Esophagus squamous epithelium (tissue), 5 donors: Measurements from ENCODE around the gene FBXO41. TPM values are rescaled to one million over a fixed set of nuclear protein-coding genes. Genes with fewer than 3 reads are reported as not detected.
A peak's percentile ranks its signal among the peaks of the same experiment; 100 is the strongest.

Experiments
- DNase-seq: peaks from one replicate; lab custom pipeline; 2025; lab: John Stamatoyannopoulos, UW
- H3K27ac ChIP-seq, 4 donors: fragments of 200-600 bp; sonication (generic); one replicate each; pipeline ENCODE4 v1.5.1; 2016 to 2019; ENCODE audit warnings: mild to moderate bottlenecking in 1 of 4
- H3K27me3 ChIP-seq, 4 donors: fragments of 200-600 bp; sonication (generic); 1 replicate in 3 of 4; 2 replicates in 1 of 4; pipeline versions ENCODE4 v1.5.1 to v1.6.0; 2017 to 2021; ENCODE audit warnings: antibody characterized with exemption in 1 of 4
- H3K36me3 ChIP-seq, 3 donors: fragments of 200-600 bp; sonication (generic); one replicate each; pipeline ENCODE4 v1.5.1; 2016 to 2019
- H3K4me1 ChIP-seq, 3 donors: fragments of 200-600 bp; sonication (generic); one replicate each; pipeline ENCODE4 v1.5.1; 2017 to 2019
- H3K4me3 ChIP-seq, 4 donors: fragments of 200-600 bp; sonication (generic); 1 replicate in 3 of 4; 2 replicates in 1 of 4; pipeline ENCODE4 v1.5.1; 2016 to 2019; ENCODE audit warnings: mild to moderate bottlenecking in 2 of 4, moderate library complexity in 1 of 4
- H3K9me3 ChIP-seq, 3 donors: fragments of 200-600 bp; sonication (generic); one replicate each; pipeline ENCODE4 v1.5.1; 2016 to 2019
- POLR2A ChIP-seq, 4 donors: fragments of 450-650 bp; IDR thresholded peaks; one replicate each; pipeline ENCODE4 v1.6.1; 2017; ENCODE audit warnings: antibody characterized with exemption in 4 of 4, mild to moderate bottlenecking in 4 of 4, moderate library complexity in 3 of 4
- WGBS, 2 donors: methylation state at CpG; one replicate each; pipeline ENCODE4 v1.1.5; 2018; 5-methylcytosine and 5-hydroxymethylcytosine counted together
- intact Hi-C: fragments of 100-400 bp; cut with DNase I; formaldehyde crosslinking; loops from one replicate; pipeline ENCODE4 v1.15.0; 2022
- total RNA-seq, 4 donors: library from RNA; depleted of rRNA; stranded (reverse); fragments of >200 nt; gene quantifications; one replicate each; pipeline ENCODE4 v1.1.0, GENCODE V29; 2016
- TF ChIP-seq, protein P1 (sequence below), 6 experiments: fragments of 450-650 bp in 4 of 6; fragments of 200-600 bp in 2 of 6; sonication (generic) in 2 of 6; IDR thresholded peaks; one replicate each; pipeline ENCODE4 v1.5.1; 2016 to 2019; ENCODE audit warnings: antibody characterized with exemption in 6 of 6, mild to moderate bottlenecking in 4 of 6, moderate library complexity in 4 of 6
- donor health status: DM: yes; HTN: yes; CAD: no.

FBXO41 gene
- total RNA-seq, 4 donors from 2014 or later, result 1.1 to 2.3 (median 1.3) TPM

DNA sequence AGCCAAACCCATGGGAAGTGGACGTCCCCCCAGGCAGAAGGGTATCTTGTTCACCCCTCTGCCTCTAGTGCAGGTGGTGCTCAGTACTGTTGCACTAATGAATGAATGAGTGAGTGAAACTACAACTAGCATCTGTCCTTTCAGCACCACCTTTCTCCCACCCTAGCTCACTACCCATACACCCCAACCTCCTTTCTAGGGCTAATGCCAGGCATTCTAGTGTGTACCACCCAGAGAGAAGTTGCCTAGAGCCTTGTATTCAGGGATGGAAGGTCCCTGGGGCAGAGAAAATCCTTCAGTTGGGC is 27.7 kb downstream of the FBXO41 start:
- intact Hi-C loops, result no loop called here
- no peak overlapping the region for H3K4me3 ChIP-seq
- no peak for DNase-seq
- no peak overlapping the region for H3K27ac ChIP-seq
- no peaks in the 10 kb centered on the region for H3K27me3 ChIP-seq
- 43 to 100% methylated on average over 1 of the region's 1 CpG for WGBS, 2 donors
- H3K9me3 ChIP-seq, result no peaks in the 10 kb centered on the region
- no peak for TF ChIP-seq POLR2A (IDR thresholded peaks at IDR 0.05)
- TF ChIP-seq, protein P1, sequence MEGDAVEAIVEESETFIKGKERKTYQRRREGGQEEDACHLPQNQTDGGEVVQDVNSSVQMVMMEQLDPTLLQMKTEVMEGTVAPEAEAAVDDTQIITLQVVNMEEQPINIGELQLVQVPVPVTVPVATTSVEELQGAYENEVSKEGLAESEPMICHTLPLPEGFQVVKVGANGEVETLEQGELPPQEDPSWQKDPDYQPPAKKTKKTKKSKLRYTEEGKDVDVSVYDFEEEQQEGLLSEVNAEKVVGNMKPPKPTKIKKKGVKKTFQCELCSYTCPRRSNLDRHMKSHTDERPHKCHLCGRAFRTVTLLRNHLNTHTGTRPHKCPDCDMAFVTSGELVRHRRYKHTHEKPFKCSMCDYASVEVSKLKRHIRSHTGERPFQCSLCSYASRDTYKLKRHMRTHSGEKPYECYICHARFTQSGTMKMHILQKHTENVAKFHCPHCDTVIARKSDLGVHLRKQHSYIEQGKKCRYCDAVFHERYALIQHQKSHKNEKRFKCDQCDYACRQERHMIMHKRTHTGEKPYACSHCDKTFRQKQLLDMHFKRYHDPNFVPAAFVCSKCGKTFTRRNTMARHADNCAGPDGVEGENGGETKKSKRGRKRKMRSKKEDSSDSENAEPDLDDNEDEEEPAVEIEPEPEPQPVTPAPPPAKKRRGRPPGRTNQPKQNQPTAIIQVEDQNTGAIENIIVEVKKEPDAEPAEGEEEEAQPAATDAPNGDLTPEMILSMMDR (IDR thresholded peaks at IDR 0.05), result no peak
- peaks cover 3 to 40% (median 14%) of the 10 kb centered on the region in 3 donors for H3K36me3 ChIP-seq
- H3K4me1 ChIP-seq, result peaks cover 0 to 14% (median 0%) of the 10 kb centered on the region in 3 donors

DNA sequence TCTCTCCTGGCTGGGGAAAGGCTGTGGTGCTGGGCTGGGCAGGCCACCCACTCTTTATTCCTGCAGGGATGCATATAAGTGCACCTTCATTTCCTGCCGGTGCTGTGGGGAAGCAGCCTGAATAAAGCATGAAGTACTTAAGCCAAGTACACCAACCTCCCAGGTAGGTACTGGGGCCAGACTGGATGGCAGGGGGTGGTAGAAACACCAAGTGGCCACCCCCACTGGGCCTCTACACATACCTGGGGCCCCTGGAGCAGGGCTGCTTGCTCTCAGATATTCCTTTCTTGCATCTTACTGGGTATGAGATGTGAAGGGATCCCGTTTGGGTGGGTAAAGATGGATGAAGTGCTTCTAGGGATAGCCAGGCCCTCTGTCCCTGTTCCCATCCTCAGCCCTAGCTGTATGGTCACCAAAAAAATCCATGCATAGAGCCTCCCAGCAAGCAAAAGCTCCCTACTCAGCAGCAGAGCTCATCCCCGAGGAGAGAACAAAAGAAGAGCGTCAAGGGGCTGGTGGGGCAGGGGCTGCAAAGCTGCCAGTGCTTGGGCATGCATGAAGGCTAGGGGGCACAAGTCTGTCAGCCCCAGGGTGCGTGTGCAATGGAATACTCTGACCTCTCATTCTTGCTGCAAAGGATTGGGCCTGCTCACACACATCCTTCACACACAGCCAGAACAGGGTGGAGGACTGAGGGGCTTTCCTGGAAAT is 28.2 kb downstream of the FBXO41 start:
- intact Hi-C loops, result no loop called here
- no peak for TF ChIP-seq POLR2A (IDR thresholded peaks at IDR 0.05)
- TF ChIP-seq, protein P1 (IDR thresholded peaks at IDR 0.05), result no peak
- WGBS, 2 donors, result 61 to 100% methylated on average over 1 to 3 of the region's 5 CpGs

DNA sequence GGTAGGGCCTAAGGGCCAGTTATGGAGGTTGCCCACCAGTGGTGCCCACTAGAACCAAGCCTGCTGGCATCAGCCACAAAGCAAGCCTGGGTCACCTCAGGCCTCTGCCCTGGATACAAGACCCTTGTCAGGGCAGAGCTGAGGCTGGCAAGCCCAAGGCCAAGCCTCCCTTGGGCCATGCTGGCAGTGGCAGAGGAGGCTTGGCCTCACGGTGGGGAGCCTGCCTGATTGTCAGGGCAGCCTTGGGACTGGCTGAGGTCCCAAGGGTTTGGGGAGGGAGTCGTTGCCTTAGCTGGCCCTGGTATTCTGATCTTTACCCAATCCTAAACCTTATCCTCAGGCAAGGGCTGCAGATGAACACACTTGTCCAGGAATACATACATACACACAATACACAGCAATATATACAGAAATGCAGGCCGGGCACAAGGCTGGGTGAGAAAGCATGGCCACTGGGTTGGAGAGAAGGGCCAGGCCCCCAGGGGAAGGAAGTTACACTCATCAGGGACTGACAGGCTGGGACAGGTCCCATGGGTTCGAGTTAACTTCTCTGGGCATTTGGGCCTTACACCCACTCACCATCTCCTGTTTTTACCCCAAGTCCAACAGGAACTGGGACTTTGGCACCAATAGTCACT is 29.2 kb downstream of the FBXO41 start:
- Histone ChIP-seq H3K9me3 (no peaks in the 10 kb centered on the region), H3K27me3 (no peaks in the 10 kb centered on the region), H3K36me3 (peaks cover 6 to 54% (median 27%) of the 10 kb centered on the region in 3 donors), H3K4me1 (peaks cover 0 to 14% (median 0%) of the 10 kb centered on the region in 3 donors), H3K27ac (no peak overlapping the region), H3K4me3 (no peak overlapping the region)
- TF ChIP-seq POLR2A (IDR thresholded peaks at IDR 0.05), result no peak
- TF ChIP-seq, protein P1 (IDR thresholded peaks at IDR 0.05), result no peak
- 20 to 38% methylated on average over 1 of the region's 4 CpGs for WGBS, 2 donors
- intact Hi-C loops, result no loop called here
- DNase-seq, result no peak

More for the DNA sequence above, 28.2 kb downstream of the FBXO41 start:
- Histone ChIP-seq H3K4me3 (no peak overlapping the region), H3K36me3 (peaks cover 5 to 45% (median 19%) of the 10 kb centered on the region in 3 donors), H3K9me3 (no peaks in the 10 kb centered on the region), H3K4me1 (peaks cover 0 to 14% (median 0%) of the 10 kb centered on the region in 3 donors), H3K27me3 (no peaks in the 10 kb centered on the region), H3K27ac (no peak overlapping the region)
- DNase-seq, result no peak

DNA sequence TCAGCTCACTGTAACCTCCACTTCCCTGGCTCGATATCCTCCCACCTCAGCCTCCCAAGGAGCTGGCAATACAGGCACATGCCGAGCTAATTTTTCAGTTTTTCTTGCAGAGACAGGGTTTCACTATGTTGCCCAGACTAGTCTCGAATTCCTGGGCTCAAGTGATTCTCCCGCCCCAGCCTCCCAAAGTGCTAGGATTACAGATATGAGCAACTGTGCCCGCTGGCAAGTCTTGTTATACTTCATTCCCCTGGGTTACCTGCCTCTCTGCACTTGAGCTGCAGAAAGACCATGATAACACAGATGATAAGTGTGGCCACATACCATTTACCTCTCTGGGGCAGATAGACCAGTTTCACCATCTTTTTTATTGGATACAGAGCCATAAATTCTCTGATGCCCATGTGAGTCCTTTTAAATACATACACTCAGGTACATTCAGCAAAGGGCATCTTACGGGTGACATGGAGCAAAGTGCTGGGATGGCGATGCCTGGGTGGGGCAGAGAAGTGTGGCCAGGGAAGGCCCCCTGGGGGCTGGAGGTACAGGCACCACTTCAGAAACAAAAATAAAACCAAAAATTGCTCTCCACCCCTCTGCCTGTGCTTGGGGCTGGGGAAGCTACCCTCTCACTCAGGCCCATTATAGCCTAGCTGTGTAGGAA is 29.8 kb downstream of the FBXO41 start:
- H3K27ac ChIP-seq, result peak overlapping the region in 3 of 4 donors; percentile 25 to 57 (median 35)

More for the DNA sequence above, 29.8 kb downstream of the FBXO41 start:
- DNase-seq, result no peak
- Histone ChIP-seq H3K36me3 (peaks cover 6 to 61% (median 33%) of the 10 kb centered on the region in 3 donors), H3K9me3 (no peaks in the 10 kb centered on the region), H3K4me3 (no peak overlapping the region), H3K27me3 (no peaks in the 10 kb centered on the region), H3K4me1 (peaks cover 0 to 14% (median 0%) of the 10 kb centered on the region in 3 donors)
- WGBS, 2 donors, result 81 to 82% methylated on average over 7 of the region's 7 CpGs
- TF ChIP-seq, protein P1 (IDR thresholded peaks at IDR 0.05), result no peak
- TF ChIP-seq POLR2A (IDR thresholded peaks at IDR 0.05), result no peak
- intact Hi-C loops, result no loop called here
